GM12878 (cell line): ENCODE data around the gene CTSH. TPM values are rescaled to one million over a fixed set of nuclear protein-coding genes. Genes with fewer than 3 reads are reported as not detected.

ENCODE experiments used
- ATAC-seq: fragments of 200-7000 bp; cut with Tn5 transposase; 3 replicates; pipeline ENCODE4 v1.9.1; 2020; ENCODE audit warnings: mild to moderate bottlenecking, moderate library complexity
- BruUV-seq: library from RNA; stranded (reverse); fragments of 400-500 nt; replicated peaks from 2 replicates; lab custom pipeline; 2021; lab: Mats Ljungman, UMichigan
- CTCF ChIA-PET: fragments of 300-600 bp; sonication (Branson Sonifier 250); formaldehyde crosslinking; extraction: SDS; loops from one replicate; lab custom pipeline; 2021; ENCODE audit warnings: inconsistent platforms; lab: Yijun Ruan, JAX
- POLR2A ChIA-PET: fragments of 350-600 bp; formaldehyde crosslinking; extraction: SDS; loops from one replicate; lab custom pipeline; 2021; ENCODE audit warnings: inconsistent platforms; lab: Charles Lee
- RAD21 ChIA-PET: fragments of 300-600 bp; sonication (Branson Sonifier 250); formaldehyde crosslinking; loops from one replicate; lab custom pipeline; 2023; ENCODE audit warnings: antibody characterized with exemption; ENCODE audit not compliant: unreplicated experiment; lab: Charles Lee
- SMC1A ChIA-PET: fragments of 300-600 bp; sonication (Branson Sonifier 250); formaldehyde crosslinking; loops from one replicate; lab custom pipeline; 2023; ENCODE audit not compliant: unreplicated experiment, uncharacterized antibody; lab: Charles Lee
- DNase-seq: peaks from one replicate; pipeline ENCODE4 v3.0.0-alpha.2; 2011; ENCODE audit warnings: low read depth, low spot score
- FAIRE-seq: peaks from 3 replicates; lab custom pipeline; 2011; peaks lifted over from hg19 to GRCh38; lab: Jason Lieb, UNC
- H2AFZ ChIP-seq: 2 replicates; pipeline ENCODE4 v1.6.0; 2011; ENCODE audit warnings: low read depth, low read length, control low read depth; ENCODE audit not compliant: control insufficient read depth
- H3K27ac ChIP-seq: 2 replicates; pipeline ENCODE4 v1.5.1; 2011; ENCODE audit warnings: control low read depth; ENCODE audit not compliant: control insufficient read depth, insufficient read depth
- H3K27me3 ChIP-seq, 2 experiments: replicated peaks in 1 of 2; 2 replicates each; pipeline versions ENCODE4 v1.6.0 to v1.6.1; 2011; ENCODE audit warnings: low read length in 1 of 2; ENCODE audit not compliant: control insufficient read depth in 2 of 2, insufficient read depth in 2 of 2
- H3K36me3 ChIP-seq, 2 experiments: 2 replicates each; pipeline ENCODE4 v1.5.1; 2011; ENCODE audit warnings: low read length in 1 of 2; ENCODE audit not compliant: control insufficient read depth in 2 of 2, insufficient read depth in 2 of 2
- H3K4me1 ChIP-seq: 2 replicates; pipeline ENCODE4 v1.6.1; 2011; ENCODE audit warnings: mild to moderate bottlenecking, low read length, moderate library complexity, mixed read lengths; ENCODE audit not compliant: control insufficient read depth, insufficient read depth
- H3K4me2 ChIP-seq: 2 replicates; pipeline ENCODE4 v1.6.0; 2011; ENCODE audit warnings: control low read depth; ENCODE audit not compliant: control insufficient read depth, insufficient read depth
- H3K4me3 ChIP-seq: fragments of 200-600 bp; sonication (generic); 2 replicates; pipeline ENCODE4 v1.5.1; 2016
- H3K79me2 ChIP-seq: 2 replicates; pipeline ENCODE4 v1.6.0; 2011; ENCODE audit warnings: low read length; ENCODE audit not compliant: control insufficient read depth, insufficient read depth
- H3K9ac ChIP-seq: 2 replicates; pipeline ENCODE4 v1.8.0; 2011; ENCODE audit warnings: low read length, control low read depth, mixed read lengths; ENCODE audit not compliant: control insufficient read depth, insufficient read depth
- H3K9me3 ChIP-seq: replicated peaks from 3 replicates; pipeline ENCODE4 v1.5.1; 2011; ENCODE audit warnings: mild to moderate bottlenecking, low read length; ENCODE audit not compliant: control insufficient read depth, insufficient read depth
- H4K20me1 ChIP-seq: 2 replicates; pipeline ENCODE4 v1.6.0; 2011; ENCODE audit not compliant: control insufficient read depth, insufficient read depth
- ELK1 ChIP-seq: IDR thresholded peaks from 2 replicates; pipeline ENCODE4 v1.6.1; 2012; ENCODE audit warnings: low read depth, low read length, improper control_type of control experiment
- POLR2AphosphoS5 ChIP-seq: IDR thresholded peaks from 2 replicates; pipeline ENCODE4 v1.6.1; 2011; ENCODE audit warnings: mild to moderate bottlenecking, low read length, inconsistent platforms
- WGBS: methylation state at CpG from one replicate; pipeline ENCODE4 v1.1.6; 2016; ENCODE audit warnings: low lambda C conversion rate; ENCODE audit not compliant: insufficient replicate concordance, insufficient coverage; ENCODE audit errors: missing lambda C conversion rate; 5-methylcytosine and 5-hydroxymethylcytosine counted together
- in situ Hi-C: fragments of 300-500 bp; cut with MboI; formaldehyde crosslinking; loops from 9 replicates; pipeline ENCODE4 v1.14.3; 2018; ENCODE audit warnings: mixed read lengths
- intact Hi-C: fragments of 100-400 bp; cut with micrococcal nuclease; formaldehyde crosslinking; loops from one replicate; pipeline ENCODE4 v1.14.2; 2022; ENCODE audit not compliant: unreplicated experiment
- polyA plus RNA-seq, 11 experiments: library from polyadenylated mRNA; depleted of rRNA in 4 of 11; unstranded in 6 of 11; stranded (reverse) in 5 of 11; fragments of >200 nt; fragmentation: Nextera tagmentation in 4 of 11; fragmentation: Illumina TruSeq in 1 of 11; extraction: Ambion mirVana in 4 of 11; extraction: Trizol in 1 of 11; gene quantifications; 1 replicate in 1 of 11; 2 replicates in 10 of 11; pipeline versions ENCODE4 v1.2.1 to v1.2.3, GENCODE V29; 2011 to 2016; ENCODE audit warnings: inconsistent platforms in 2 of 11, missing spikeins in 2 of 11, low read depth in 1 of 11
- total RNA-seq, 4 experiments: library from RNA; depleted of rRNA in 3 of 4; stranded (reverse); fragments of >200 nt in 3 of 4; fragmentation: Illumina TruSeq in 1 of 4; extraction: Trizol in 1 of 4; gene quantifications; 2 replicates each; pipeline versions ENCODE4 v1.2.1 to v1.2.3, GENCODE V29; 2013 to 2021

Gene CTSH
- total and polyA plus RNA-seq, 10 of the 15 experiments (the other 5 are each of a cell fraction or from before 2014, with no cell fraction given): 30.2 to 1,212 (median 519) TPM

- Histone ChIP-seq H3K27ac (no peak overlapping the region), H3K4me3 (no peak overlapping the region), H3K27me3 (no peaks in the 10 kb centered on the region), H3K4me2 (no peak overlapping the region), H3K9me3 (no peaks in the 10 kb centered on the region), H3K4me1 (peaks cover 10% of the 10 kb centered on the region; the same call in 1 of the 2 replicates), H2AFZ (no peak overlapping the region), H3K79me2 (no peaks in the 10 kb centered on the region), H3K9ac (no peak overlapping the region), H4K20me1 (no peaks in the 10 kb centered on the region)
- no TSS peak for BruUV-seq
- ATAC-seq: no peak
- ChIA-PET POLR2A (interaction anchor here (0.5 to 1.7 kb wide), 2 partner anchors 25 to 121 kb away, joined by 4 read pairs; no protein-coding TSS in a partner anchor), RAD21 (interaction anchor here (1.7 to 2.3 kb wide), 2 partner anchors 74 to 102 kb away, joined by 4 to 5 read pairs; no protein-coding TSS in a partner anchor), CTCF (interaction anchor here (0.6 to 10.8 kb wide), 8 partner anchors 8 to 278 kb away, joined by 3 to 117 read pairs (median 4); no protein-coding TSS in a partner anchor), SMC1A (interaction anchor here (0.9 kb wide), 1 partner anchor 123 kb away, joined by 3 read pairs; no protein-coding TSS in a partner anchor)
- no peak for DNase-seq
- no peak for FAIRE-seq
- intact Hi-C loops (no loop called here), in situ Hi-C loops (no loop called here)
- WGBS: 77% methylated on average over 6 of the region's 6 CpGs
- TF ChIP-seq ELK1 (no peak), POLR2AphosphoS5 (peak; percentile 13; the same call in 1 of the 2 replicates)
- TF ChIP-seq, all 136 proteins: peak for 1
- peaks cover 6 to 39% of the 10 kb centered on the region in 2 experiments for H3K36me3 ChIP-seq
Measured at GRCh38 chr15:78904599-78905358, 40.1 kb downstream of the CTSH start.
